ENCODE data around the gene KRTAP5-1. TPM values are rescaled to one million over a fixed set of nuclear protein-coding genes. Genes with fewer than 3 reads are reported as not detected.
"Not testable (repeated sequence)": the region's sequence is repeated elsewhere in the genome, so short reads cannot be mapped to it uniquely, and the experiment has no call there.

The KRTAP5-1 gene, protein sequence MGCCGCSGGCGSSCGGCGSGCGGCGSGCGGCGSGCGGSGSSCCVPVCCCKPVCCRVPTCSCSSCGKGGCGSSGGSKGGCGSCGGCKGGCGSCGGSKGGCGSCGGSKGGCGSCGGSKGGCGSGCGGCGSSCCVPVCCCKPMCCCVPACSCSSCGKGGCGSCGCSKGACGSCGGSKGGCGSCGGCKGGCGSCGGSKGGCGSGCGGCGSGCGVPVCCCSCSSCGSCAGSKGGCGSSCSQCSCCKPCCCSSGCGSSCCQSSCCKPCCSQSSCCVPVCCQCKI
- not detected in 2 replicates for total RNA-seq (2014; rRNA removed; shearing (Covaris generic))

DNA sequence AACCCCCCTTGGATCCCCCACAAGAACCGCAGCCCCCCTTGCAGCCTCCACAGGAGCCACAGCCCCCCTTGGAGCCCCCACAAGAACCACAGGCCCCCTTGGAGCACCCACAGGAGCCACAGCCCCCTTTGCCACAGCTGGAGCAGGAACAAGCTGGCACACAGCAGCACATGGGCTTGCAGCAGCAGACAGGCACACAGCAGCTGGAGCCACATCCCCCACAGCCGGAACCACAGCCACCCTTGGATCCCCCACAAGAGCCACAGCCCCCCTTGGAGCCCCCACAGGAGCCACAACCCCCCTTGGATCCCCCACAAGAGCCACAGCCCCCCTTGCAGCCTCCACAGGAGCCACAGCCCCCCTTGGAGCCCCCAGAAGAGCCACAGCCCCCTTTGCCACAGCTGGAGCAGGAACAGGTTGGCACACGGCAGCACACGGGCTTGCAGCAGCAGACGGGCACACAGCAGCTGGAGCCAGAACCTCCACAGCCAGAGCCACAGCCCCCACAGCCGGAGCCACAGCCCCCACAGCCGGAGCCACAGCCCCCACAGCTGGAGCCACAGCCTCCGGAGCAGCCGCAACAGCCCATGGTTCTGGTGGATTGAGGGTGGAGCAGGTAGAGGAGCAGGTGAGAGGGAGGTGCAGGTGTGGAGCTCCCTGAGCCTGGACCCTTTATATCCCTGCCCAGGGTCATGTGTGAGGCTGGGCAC, at the start of gene KRTAP5-1:
Gene KRTAP5-1 (minus strand): TSS at position 623 of the 710 bp plus-strand sequence. CDS start 34 bp downstream, at position 589.
- H3K9me3 ChIP-seq (replicated peaks); DNase-seq; H3K4me1 ChIP-seq; H3K27ac ChIP-seq; H3K27me3 ChIP-seq; H3K4me3 ChIP-seq; H3K36me3 ChIP-seq: not testable (repeated sequence)

- Histone ChIP-seq H3K4me1 (0 out of 2 replicates have a peak, but pooled peaks cover 3% of the 10 kb centered on the region), H3K27ac (no peak overlapping the region), H3K36me3 (no peaks in the 10 kb centered on the region), H3K4me3 (no peak overlapping the region), H3K27me3 (peaks cover 20% of the 10 kb centered on the region), H3K9me3 (replicated peaks) (no peaks in the 10 kb centered on the region)
- DNase-seq: no peak
Observed at GRCh38 chr11:1633864-1634263, 48.8 kb upstream of the KRTAP5-1 start.

DNA sequence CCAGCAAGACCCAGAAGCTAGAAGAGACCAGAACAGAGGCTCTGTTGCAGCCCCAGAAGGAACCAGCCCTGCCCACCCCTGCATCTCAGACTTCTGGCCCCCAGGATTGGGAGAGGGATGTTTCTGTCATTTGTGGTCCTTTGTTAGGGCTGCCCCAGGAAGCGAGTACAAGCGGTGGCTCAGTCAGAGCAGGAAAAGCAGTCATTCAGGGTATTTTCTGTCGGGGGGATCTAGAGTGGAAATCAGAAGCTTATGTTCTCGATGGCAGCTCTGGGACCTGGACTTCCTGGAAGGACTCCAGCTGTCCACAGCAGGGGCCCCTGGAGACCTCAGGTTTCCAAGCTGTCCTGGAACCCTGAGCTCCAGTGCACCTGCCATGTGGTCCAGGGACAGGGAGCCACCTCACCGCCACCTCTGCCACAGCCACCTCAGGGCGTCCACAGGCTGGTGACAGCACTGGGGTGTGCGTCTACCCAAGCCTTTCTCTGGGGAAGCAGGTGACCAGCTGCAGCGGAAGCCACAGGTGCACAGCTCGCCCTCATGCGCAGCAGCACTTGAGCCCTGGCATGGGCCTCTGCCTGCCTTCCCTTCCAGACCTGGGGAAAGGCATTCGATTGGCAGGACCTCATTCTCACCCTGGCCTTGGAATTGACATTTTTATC, 47.1 kb upstream of the KRTAP5-1 start:
- H3K27ac ChIP-seq: no peak overlapping the region
- H3K36me3 ChIP-seq: no peaks in the 10 kb centered on the region
- DNase-seq: no peak
- H3K4me3 ChIP-seq: no peak overlapping the region
- no peaks in the 10 kb centered on the region for H3K9me3 ChIP-seq (replicated peaks)
- H3K4me1 ChIP-seq: no peaks in the 10 kb centered on the region
- peaks cover 20% of the 10 kb centered on the region for H3K27me3 ChIP-seq

DNA sequence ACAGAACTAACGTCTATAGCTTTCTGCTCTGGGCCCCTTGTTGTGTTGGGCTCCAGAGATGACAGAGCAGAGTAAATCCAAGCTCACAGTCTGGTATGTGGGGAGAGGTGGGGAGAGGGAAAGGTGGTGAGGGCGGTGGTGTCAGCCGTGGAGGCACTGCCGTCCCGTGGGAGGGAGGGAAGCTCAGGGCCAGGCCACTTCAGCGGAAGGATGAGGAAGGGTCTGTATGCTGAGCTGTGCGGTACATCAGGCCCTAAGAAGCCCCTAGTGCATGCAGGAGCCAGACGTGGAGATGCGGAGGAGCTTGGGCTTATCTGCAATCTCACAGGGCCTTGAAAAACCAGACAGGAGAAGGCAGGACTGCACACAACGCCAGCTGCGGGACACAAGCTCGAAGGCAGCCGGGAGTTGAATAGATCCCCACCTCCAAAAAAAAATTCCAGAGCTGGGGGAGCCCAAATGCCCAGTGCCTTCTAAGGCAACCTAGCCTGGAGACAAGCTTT, 46.0 kb upstream of the KRTAP5-1 start:
- DNase-seq: no peak
- H3K4me1 ChIP-seq: no peaks in the 10 kb centered on the region
- no peak overlapping the region for H3K4me3 ChIP-seq
- no peaks in the 10 kb centered on the region for H3K9me3 ChIP-seq (replicated peaks)
- H3K27me3 ChIP-seq: peaks cover 20% of the 10 kb centered on the region
- no peaks in the 10 kb centered on the region for H3K36me3 ChIP-seq
- no peak overlapping the region for H3K27ac ChIP-seq

- H3K27me3 ChIP-seq: peaks cover 20% of the 10 kb centered on the region
- no peaks in the 10 kb centered on the region for H3K36me3 ChIP-seq
- no peak overlapping the region for H3K27ac ChIP-seq
- H3K4me1 ChIP-seq: no peaks in the 10 kb centered on the region
- no peaks in the 10 kb centered on the region for H3K9me3 ChIP-seq (replicated peaks)
- no peak overlapping the region for H3K4me3 ChIP-seq
- no peak for DNase-seq
Observed at GRCh38 chr11:1630271-1630670, 45.2 kb upstream of the KRTAP5-1 start.

DNA sequence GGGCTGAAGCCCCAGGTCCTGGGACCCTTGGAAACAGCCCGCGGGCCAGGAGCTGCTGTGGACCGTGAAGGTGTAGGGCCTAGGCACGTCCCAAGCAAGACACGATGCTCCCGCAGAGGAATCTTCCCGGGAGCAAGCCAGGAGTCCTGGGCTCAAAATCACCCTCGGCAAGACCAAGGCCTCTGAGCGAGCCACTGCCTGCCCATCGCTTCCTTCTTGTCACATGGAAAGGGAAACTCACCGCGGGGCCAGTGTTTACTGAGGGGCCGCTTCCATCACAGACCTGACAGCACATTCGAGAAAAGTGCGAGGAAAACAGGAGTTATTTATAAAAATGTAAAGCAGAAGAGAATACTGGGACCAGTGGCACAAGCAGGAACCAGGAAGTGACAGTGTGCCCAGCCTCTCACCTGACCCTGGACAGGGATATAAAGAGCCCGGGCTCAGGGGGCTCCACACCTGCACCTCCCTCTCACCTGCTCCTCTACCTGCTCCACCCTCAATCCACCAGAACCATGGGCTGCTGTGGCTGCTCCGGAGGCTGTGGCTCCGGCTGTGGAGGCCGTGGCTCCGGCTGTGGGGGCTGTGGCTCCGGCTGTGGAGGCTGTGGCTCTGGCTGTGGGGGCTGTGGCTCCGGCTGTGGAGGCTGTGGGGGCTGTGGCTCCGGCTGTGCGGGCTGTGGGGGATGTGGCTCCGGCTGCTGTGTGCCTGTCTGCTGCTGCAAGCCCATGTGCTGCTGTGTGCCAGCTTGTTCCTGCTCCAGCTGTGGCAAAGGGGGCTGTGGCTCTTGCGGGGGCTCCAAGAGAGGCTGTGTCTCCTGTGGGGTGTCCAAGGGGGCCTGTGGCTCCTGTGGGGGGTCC, 44.5 kb upstream of the KRTAP5-1 start, which contains the start of gene KRTAP5-5:
Gene KRTAP5-5 (plus strand): TSS at position 450 of the 860 bp plus-strand sequence. CDS start 66 bp downstream, at position 516.
- no peak for DNase-seq
- no peak within 1 kb of the TSS for H3K27ac ChIP-seq
- H3K27me3 ChIP-seq: peaks cover 25% of the 10 kb centered on the region
- no peaks in the 10 kb centered on the region for H3K9me3 ChIP-seq (replicated peaks)
- H3K36me3 ChIP-seq: no peaks in the 10 kb centered on the region
- H3K4me1 ChIP-seq: no peaks in the 10 kb centered on the region
- H3K4me3 ChIP-seq: no peak within 1 kb of the TSS

DNA sequence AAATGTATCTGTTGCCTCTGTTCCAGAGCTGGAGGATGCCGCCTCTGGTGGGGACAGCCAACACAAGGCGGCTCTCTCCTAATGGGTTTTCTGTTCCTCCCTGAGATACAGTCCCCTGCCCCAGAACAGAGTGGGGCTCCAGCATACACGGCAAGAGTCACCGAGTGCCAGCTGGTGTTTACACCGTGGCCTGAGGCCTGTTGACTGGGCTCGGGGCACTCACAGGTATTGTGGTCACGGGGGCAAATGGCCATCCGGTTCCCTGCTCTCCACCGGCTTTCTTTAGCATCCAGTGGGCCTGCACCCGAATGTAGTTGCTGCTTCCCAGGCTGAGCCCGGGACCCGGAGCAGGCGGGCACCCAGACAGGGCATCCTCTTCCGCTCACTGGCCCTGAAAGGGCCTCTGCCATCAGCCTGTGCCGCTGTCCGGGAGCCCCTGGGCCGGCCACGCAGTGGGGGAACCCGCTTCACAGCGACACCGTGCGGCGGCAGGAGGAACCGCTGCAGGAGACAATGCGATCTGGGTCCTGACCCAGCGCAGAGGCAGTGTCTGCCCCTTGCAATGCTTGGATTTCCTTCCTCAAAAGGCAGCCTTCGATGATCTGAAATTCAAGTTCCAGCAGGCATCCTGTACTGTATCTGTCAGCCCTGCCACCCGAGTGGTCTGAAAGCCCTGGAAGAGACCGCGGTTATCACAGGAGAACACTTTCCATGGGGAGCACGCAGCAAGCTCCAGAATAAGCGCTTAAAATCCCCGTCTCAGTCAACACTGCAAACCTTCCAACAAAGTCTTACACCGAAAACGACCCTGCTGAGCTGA, 43.6 kb upstream of the KRTAP5-1 start:
- Histone ChIP-seq H3K9me3 (replicated peaks) (no peaks in the 10 kb centered on the region), H3K27ac (no peak overlapping the region), H3K36me3 (no peaks in the 10 kb centered on the region), H3K4me3 (no peak overlapping the region), H3K4me1 (no peaks in the 10 kb centered on the region), H3K27me3 (peaks cover 27% of the 10 kb centered on the region)
- DNase-seq: peak; percentile 42 to 66

GRCh38 chr11:1625541-1625940, 40.5 kb upstream of the KRTAP5-1 start:
- H3K27me3 ChIP-seq: peaks cover 13% of the 10 kb centered on the region
- no peak for DNase-seq
- H3K4me3 ChIP-seq: no peak overlapping the region
- no peak overlapping the region for H3K27ac ChIP-seq
- no peaks in the 10 kb centered on the region for H3K4me1 ChIP-seq
- H3K9me3 ChIP-seq (replicated peaks): no peaks in the 10 kb centered on the region
- no peaks in the 10 kb centered on the region for H3K36me3 ChIP-seq

DNA sequence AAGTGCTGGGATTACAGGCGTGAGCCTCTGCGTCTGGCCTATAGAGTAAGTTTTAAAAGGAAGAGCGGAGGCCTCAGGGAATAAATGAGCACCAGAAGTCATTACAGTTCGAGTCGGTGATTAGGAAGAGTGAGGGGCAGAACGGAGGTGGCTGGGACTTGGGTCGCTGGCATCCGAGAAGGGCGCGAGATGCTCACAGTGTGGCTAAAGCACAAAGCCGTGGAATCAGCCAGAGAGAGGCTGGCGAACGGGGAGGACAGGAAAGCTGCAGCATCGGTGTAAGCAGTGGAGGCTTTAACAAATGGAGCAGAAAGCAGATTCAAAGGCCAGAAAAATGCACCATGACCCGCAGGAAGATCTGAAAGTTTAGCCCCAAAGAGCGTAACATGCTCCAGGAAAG, 39.5 kb upstream of the KRTAP5-1 start:
- no peak overlapping the region for H3K27ac ChIP-seq
- H3K36me3 ChIP-seq: no peaks in the 10 kb centered on the region
- peaks cover 12% of the 10 kb centered on the region for H3K27me3 ChIP-seq
- DNase-seq: no peak
- H3K9me3 ChIP-seq (replicated peaks): no peaks in the 10 kb centered on the region
- H3K4me1 ChIP-seq: no peaks in the 10 kb centered on the region
- H3K4me3 ChIP-seq: no peak overlapping the region

GRCh38 chr11:1623716-1624115, 38.6 kb upstream of the KRTAP5-1 start:
- no peak overlapping the region for H3K4me3 ChIP-seq
- H3K27ac ChIP-seq: no peak overlapping the region

GRCh38 chr11:1622086-1622485, 37.0 kb upstream of the KRTAP5-1 start, which contains the start of gene KRTAP5-4:
TSS of gene KRTAP5-4 (minus strand) at chr11:1622138. CDS start at chr11:1622093, 45 bp downstream.
- no peaks in the 10 kb centered on the region for H3K4me1 ChIP-seq
- H3K36me3 ChIP-seq: no peaks in the 10 kb centered on the region
- DNase-seq: no peak
- no peak within 1 kb of the TSS for H3K4me3 ChIP-seq
- peaks cover 7% of the 10 kb centered on the region; the same call in 1 of the 2 replicates for H3K27me3 ChIP-seq
- H3K9me3 ChIP-seq (replicated peaks): no peaks in the 10 kb centered on the region
- H3K27ac ChIP-seq: no peak within 1 kb of the TSS

More at GRCh38 chr11:1623716-1624115, 38.6 kb upstream of the KRTAP5-1 start:
- no peak for DNase-seq
- no peaks in the 10 kb centered on the region for H3K9me3 ChIP-seq (replicated peaks)
- H3K4me1 ChIP-seq: no peaks in the 10 kb centered on the region
- H3K27me3 ChIP-seq: peaks cover 7% of the 10 kb centered on the region; the same call in 1 of the 2 replicates
- H3K36me3 ChIP-seq: no peaks in the 10 kb centered on the region

- no peak overlapping the region for H3K27ac ChIP-seq
- no peaks in the 10 kb centered on the region for H3K4me1 ChIP-seq
- no peak overlapping the region for H3K4me3 ChIP-seq
- H3K9me3 ChIP-seq (replicated peaks): no peaks in the 10 kb centered on the region
- H3K36me3 ChIP-seq: no peaks in the 10 kb centered on the region
- H3K27me3 ChIP-seq: peaks cover under 1% of the 10 kb centered on the region; the same call in 1 of the 2 replicates
- DNase-seq: no peak
Observed at GRCh38 chr11:1619449-1619848, 34.4 kb upstream of the KRTAP5-1 start.

- H3K27ac ChIP-seq: no peak overlapping the region
- no peak overlapping the region for H3K4me3 ChIP-seq
- H3K4me1 ChIP-seq: no peaks in the 10 kb centered on the region
- no peaks in the 10 kb centered on the region for H3K36me3 ChIP-seq
- no peaks in the 10 kb centered on the region; the same call in 1 of the 2 replicates for H3K27me3 ChIP-seq
- no peaks in the 10 kb centered on the region for H3K9me3 ChIP-seq (replicated peaks)
- no peak for DNase-seq
Observed at GRCh38 chr11:1618231-1618630, 33.1 kb upstream of the KRTAP5-1 start.
